Stomach (tissue), 4 donors: ENCODE data around the gene RASSF4.

Source experiments
- POLR2A ChIP-seq, 4 donors: fragments of 450-650 bp; IDR thresholded peaks; one replicate each; pipeline ENCODE4 v1.6.1; 2016; ENCODE audit warnings: antibody characterized with exemption in 4 of 4, control low read depth in 2 of 4, mild to moderate bottlenecking in 1 of 4, moderate library complexity in 1 of 4
- TF ChIP-seq, protein P1 (sequence below), 7 experiments: fragments of 450-650 bp in 4 of 7; fragments of 200-600 bp in 3 of 7; sonication (generic) in 3 of 7; IDR thresholded peaks; one replicate each; pipeline ENCODE4 v1.5.1; 2016 to 2019; ENCODE audit warnings: antibody characterized with exemption in 7 of 7, control low read depth in 2 of 7, mild to moderate bottlenecking in 1 of 7

DNA sequence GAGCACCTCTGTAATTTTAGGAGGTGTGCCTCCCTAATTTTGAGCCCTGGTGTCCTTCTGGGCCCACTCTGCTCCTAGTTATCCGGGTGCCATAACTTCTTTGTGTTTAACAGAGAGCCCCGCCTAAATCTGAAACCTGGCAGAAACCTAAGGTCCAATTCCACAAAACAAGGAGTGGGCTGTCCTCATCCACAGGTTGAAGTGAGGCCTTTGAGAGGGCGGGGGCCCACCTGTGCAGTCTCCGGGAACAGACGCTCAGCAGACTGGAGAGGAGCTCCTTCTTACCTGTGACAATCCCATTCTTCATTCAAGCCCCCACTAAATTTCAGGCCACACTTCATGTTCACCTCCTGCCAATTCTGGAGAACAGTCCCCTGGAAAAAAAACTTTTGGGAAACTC, 37.6 kb upstream of the RASSF4 start:
- no peak for TF ChIP-seq POLR2A (IDR thresholded peaks at IDR 0.05)
- TF ChIP-seq, protein P1, sequence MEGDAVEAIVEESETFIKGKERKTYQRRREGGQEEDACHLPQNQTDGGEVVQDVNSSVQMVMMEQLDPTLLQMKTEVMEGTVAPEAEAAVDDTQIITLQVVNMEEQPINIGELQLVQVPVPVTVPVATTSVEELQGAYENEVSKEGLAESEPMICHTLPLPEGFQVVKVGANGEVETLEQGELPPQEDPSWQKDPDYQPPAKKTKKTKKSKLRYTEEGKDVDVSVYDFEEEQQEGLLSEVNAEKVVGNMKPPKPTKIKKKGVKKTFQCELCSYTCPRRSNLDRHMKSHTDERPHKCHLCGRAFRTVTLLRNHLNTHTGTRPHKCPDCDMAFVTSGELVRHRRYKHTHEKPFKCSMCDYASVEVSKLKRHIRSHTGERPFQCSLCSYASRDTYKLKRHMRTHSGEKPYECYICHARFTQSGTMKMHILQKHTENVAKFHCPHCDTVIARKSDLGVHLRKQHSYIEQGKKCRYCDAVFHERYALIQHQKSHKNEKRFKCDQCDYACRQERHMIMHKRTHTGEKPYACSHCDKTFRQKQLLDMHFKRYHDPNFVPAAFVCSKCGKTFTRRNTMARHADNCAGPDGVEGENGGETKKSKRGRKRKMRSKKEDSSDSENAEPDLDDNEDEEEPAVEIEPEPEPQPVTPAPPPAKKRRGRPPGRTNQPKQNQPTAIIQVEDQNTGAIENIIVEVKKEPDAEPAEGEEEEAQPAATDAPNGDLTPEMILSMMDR (IDR thresholded peaks at IDR 0.05) = no peak
